NCI-H69 (cell line): Measurements from ENCODE around the gene SCP2.
A peak's percentile ranks its signal among the peaks of the same experiment; 100 is the strongest.

ENCODE experiments used
- DNase-seq: peaks from one replicate; lab custom pipeline; 2025; lab: John Stamatoyannopoulos, UW

Gene SCP2

DNA sequence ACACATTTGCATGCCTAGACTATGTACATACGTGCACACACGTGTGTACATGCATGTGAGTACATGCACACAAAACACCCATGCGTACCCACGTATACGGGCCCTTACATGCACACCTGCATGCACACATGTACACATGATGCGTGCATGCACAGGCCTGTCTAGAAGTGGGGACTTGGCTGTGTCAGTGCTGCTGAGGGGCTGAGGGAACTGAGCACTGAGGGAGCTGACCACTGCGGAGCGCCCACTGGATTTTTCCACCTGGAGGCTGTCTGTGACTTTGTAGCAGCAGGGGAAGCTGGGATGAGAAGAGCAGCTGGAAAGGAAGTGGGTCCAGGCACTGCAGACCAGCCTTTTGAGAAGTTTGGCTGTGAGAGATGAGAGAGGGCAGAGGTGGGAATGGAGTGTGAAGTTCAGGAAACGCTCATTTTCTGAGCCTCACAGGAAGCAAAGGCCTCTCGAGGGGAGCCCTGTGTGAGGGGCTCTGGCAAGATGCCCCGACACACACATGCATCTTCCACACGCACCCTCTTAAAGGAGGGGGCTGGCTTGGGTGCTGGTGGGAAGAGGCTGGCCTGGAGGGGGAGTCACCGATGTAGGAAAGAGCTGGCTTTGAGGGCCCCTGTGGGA lies 155.9 kb downstream of the SCP2 start:
- DNase-seq: no peak

DNA sequence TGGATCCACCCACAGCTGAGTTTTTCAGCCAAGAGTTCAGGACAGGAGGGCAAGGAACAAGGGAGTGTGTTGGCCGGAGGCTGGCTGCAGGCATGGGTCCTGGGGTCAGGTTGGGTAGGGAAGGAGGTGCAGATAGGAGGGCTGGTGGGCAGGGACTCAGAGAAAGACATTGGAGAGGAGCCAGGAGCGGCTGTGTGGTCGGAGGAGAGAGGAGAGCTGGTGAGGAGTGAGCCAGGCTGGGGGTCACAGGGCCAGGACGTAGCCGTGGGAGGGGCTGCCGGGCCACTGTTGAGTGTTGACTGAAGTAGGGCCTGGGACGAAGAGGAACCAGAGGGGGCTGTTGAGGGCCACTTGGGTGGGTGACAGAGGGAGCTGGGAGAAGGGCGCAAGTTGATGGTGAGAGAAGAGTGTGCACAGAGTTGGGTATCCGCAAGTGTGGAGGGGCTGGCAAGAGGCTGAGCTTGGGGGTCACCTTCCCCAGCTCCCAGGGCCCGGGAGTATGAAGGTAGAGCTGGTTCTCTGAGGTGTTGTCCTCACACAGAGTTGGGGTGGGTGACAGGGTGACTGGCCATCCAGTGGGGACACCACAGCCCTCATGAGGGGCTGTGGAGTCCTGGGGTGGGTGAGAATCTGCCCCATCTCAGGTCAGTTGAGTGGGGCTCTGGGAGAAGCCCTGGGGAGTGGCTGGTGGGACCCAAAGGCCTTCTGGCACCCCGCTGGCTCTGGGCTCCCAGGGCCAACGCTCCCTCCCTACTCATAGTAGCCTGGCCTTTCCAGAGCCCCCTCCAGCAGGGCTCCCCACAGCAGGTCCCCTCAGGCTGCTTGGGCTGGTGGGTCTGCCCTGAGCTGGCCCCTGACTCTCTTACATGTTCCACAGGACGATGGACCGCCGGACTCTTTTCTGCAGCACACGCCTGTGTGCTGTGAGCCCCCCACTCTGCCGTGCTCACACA lies 156.8 kb downstream of the SCP2 start:
- no peak for DNase-seq

DNA sequence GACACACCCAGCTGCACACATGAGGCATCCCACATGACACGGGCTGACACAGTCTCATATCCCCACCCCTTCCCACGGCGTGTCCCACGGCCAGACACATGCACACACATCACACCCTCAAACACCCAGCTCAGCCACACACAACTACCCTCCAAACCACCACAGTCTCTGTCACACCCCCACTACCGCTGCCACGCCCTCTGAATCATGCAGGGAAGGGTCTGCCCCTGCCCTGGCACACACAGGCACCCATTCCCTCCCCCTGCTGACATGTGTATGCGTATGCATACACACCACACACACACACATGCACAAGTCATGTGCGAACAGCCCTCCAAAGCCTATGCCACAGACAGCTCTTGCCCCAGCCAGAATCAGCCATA lies 157.5 kb downstream of the SCP2 start:
- DNase-seq: no peak

DNA sequence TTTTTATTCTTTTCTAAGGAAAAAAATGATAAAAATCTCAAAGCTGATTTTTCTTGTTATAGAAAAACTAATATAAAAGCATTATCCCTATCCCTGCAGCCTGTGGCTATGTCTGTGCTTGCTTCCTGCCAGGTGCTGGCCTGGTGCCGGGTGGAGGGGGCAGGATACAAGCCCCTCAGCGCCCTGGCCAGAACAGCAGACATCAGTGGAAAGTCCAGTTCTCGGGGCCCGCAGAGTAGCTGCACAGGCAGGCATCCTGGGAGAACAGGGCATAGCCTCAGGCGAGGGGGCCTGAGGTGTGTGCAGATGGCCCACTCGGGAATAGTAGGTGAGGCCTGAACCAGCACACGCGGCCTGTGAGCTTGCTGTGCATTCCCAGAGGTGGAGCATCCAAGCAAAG lies 158.3 kb downstream of the SCP2 start:
- DNase-seq: peak; percentile 14

DNA sequence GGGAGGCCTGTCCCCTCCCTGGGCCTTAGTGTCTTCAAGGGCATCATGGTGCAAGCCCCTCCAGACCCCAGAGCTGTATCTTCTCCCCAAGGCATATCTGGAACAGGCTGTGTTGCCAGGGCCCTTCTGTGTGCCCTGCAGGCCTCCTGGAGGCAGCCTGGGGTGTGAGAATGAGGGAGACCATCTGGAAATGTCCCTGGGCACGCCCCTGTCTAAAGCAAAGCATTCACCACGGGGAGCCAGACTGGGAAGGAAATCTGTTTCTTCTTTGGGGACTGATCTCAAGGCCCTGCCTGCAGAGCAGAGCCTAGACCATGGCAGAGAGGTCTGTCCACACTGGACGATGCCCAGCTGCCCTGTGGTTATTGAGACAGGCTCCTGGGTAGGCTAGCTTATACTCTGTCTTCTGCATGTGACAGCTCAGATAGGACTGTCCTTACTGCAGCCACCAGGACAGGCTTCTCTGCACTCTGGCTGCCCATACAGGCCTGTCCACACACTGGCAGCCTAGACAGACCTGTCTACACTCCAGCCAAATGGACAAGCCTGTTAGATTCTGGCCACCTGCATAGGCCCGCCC lies 159.5 kb downstream of the SCP2 start:
- peak; percentile 78 for DNase-seq

DNA sequence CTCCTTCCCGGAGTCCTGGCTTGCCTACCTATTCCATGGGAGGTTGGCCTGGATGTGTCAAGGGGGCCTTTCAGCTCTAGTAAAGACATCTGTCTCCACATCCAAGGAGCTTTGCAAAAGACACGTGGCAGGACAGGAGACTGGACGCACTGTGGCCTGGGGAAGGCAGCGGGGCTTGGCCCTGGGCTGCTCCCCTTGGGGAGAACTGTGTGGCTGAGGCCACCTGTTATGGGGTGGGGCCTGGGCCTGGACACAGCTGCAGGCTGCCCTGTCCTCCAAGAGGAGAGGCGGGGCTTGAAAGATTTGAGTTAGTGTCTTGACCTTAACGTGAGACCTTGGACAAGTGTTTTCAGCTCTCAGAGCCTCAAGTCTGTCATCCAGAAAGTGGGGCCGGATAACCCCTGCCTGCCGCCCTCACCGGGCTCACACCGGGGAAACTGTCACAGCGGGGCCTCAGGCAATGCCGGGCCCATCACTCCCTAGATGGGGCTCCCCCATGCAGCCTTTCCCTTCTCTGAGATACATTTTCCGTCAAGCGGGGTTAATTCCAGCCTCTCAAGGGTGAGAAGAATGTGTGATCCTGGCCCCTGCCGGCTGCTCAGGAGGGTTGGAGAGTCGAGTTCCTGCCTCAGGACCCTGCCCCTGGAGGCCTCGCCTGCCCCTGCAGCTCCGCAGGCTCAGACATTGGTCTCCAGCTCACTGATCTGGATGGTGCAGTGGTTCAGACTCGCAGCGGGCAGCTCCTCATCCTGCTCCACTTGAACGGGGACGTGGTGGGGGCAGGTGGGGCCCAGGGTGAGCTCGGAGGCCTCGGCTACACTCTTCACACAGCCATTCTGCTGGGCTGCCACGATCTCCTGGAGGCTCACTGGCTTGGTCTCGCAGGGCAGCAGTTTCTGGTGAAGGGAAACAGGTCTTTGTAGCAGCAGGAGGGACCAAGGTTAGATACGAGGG lies 160.5 kb downstream of the SCP2 start:
- DNase-seq: no peak

DNA sequence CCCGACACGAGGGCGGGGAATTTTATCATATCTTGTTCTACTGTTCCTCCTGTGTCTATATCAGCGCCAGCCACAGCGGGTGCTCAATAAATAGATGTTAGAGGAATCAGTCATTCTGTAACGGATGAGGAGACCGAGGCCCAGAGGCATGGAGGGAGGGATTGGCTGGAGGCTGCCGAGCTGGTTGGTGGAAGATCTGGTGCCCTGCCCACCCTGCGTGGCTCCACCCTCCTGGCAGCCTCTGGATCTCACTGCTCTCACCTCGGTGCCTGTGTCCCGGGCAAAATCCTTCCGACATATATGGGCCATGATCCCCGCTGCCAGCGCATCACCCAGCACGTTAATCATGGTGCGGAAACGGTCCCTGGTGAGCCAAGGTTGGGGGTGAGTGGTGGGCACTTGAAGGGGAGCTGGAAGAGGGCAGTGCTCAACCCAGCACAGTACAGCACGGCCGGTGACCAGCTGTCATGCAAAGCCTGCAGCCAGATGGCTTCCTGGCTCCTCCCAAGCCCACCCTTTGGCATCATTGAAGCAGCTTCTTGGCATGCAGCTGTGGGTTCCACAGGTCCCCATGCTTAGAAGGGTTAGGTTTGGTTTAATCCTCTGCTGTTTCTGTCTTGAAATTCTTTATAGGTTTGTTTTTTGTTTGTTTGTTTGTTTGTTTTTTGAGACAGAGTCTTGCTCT lies 161.7 kb downstream of the SCP2 start:
- peak; percentile 58 for DNase-seq

DNA sequence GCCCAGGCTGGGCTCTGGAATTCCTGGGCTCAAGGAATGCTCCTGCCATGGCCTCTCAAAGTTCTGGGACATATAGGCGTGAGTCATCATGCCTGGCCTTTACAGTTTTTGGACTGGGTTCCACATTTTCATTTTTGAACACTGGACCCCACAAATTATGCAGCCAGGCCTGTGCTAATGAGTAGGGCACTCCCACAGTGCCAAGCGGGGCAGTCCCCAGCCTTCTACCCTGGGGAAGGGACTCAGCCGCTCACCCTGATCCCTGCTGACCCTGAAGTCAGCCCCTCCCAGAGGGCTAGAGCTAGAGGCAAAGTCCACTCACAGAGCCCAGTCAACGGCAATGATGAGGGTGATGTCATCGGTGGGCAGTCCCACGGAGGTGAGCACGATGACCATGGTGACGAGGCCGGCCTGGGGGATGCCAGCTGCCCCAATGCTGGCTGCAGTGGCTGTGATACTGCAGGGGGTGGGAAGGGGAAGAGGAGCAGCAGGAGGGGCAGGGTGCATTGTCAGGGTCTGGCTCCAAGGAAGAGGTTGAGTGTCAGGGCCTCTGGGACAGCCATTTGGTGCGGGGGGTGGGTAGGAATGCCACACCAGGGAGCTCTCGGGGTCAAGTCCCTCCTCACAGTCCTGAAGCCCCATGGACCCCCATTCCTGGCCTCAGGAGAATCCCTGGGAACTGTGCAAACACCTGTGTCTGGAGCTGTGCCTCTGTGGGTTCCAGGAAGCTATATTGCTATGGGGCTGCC lies 162.6 kb downstream of the SCP2 start:
- no peak for DNase-seq

DNA sequence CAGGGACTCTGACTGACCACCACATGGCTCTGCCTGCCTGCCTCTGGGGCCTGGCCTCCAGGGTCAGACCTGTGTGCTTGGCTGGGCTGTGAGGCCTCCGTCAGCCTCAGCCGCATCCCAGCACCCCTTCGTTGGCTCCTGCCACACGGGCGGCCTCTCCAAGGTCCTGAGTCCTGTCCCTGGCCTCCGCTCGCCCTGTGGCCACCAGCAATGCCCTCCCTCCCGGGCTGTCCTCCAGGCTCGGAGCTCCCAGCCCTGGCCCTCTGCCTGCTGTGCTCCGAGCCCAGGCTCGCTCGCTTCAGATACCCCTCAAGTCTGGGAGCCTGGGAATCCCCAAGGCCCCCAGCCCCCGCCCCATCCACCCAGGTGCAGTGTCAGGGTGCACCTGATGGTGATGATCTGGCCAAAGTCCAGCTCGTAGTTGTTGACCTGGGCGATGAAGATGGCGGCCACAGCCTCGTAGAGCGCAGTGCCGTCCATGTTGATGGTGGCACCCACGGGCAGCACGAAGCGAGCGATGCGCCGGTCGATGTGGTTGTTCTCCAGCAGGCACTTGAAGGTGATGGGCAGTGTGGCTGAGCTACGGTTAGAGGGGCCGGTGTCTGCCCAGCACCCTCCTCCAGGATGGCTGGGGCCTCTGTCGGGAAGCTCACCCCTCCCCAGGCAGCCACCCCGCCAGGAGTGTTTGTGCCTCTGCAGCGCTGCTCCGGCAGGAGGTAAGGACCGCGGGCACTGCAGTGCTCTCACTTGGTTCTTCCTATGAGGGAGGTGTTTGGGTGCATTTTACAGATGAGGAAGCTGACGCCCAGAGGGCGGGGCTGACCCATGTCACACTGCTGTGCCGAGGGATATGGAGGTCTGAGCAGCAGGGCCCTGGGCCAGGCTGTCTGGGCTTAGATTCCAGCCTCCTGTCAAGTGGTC lies 163.4 kb downstream of the SCP2 start:
- DNase-seq: peak; percentile 33

DNA sequence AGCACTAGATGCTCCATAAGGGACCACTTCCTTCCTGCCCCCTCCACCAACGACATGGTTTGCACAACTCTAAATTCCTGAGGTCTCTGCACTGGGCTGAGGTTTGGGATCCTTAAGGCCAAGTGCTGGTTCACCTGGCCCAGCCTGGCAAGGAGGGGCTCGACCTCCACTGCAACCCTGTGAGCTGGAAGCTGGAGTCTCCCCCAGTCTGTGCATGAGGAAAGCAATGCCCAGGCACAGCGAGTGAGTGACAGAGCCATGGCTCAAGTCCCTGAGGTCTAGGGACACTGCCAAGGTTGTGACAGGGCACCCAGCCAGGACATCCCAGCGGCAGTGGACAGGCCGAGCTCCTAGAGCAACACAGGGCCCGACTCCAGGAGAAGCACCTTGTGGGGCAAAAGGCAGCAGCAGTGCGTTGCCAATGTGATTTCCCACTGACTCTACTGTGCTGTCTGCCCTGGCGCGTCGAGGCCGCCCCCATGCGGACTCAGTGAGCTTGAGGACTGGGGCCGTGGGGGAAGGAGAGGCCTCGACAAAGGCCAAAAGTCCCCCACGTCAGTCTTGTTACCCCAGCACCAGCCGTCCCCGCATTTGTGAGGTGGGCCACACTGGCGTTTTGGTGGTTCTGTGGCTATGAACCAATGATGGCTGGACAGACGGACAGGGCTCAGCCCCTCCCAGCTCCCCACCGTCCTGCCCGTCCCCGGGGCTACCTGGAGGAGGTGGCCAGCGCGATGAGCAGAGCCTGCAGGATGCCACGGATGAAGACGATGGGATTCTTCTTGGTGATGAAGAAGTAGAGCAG lies 165.0 kb downstream of the SCP2 start:
- no peak for DNase-seq

DNA sequence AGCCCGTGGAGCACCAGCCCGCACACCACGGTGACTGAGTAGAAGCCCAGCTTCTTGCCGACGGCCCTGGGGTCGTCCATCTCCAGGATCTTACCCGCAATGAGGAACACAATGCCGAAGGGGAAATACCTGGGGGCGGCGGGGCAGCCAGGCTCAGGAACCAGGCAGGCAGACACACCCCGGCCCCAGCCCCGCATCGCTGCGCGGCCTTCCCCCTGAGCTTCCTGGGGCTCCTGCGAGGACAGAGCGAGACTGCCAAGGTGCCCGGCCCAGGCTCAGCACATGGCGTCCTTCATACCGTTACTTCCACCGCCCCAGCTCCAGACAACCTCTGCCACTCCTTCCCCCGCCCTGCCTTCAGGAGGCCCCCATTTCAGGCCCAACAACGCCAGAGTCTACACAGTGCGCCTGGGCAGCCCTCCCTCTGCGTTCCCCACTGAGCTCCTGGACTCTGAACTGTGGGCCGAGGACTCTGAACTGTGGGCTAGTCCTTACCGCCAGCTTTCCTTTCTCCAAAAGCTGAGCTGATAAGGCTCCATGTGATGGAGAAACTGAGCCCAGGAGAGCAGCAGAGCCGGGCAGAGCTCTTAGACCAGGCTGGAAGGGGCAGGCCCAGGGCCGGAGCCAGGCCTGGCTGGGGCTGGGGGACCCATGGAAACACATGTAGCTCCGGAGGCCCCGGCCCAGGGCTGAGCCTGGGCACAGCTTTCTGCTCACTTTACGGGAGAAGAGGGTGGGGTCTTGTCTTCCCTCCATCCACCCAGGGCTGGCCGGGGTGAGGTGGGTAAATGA lies 165.8 kb downstream of the SCP2 start:
- DNase-seq: no peak

DNA sequence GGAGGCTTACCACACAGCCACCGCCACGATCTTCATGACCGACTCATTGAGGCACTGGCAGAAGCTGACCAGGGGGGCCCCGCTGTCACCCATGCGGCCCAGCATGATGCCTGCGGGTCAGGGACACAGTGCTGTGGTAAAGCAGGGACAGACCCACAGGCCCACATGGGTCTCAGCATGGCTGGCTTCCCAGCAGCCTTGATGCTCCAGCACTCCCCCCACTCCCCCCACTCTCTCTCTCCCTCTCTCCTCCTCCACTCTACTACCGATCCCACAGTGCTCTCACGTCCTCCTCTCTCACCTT lies 166.3 kb downstream of the SCP2 start:
- DNase-seq: no peak

DNA sequence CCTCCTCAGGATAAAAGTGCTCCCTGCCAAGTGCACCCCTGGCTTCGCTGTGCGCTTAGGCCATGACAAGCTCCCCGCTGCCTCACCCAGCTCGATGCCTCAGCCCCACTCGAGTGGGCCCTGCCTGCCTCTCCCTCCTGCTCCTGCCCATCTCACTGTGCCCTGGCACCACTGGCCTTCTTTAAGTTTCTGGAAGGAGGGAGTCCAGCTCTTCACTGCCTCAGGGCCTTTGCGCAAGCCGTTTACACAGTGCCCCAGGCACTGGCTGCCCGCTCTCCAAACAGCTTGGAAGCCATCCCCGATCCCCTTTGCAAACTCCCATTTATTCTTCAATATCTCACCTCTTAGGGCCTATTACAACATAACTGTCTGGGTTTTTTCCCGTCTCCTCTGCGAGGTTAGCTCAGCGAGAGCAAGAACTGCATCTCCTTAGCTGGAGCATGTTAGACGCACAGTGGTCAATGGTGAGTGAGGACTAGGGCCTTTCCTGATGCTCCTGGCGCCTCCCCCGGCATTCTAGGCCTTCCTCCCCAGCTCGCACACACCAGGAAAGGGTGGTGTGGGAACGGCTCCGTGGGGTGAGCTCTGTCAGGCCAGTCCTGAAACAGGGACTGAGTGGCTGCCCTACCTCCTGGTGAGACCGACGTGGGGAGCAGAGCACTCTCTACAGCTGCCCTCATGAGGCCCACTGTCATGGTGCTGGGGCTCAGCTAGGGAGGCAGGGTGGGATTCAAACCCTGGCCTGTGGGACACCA lies 166.9 kb downstream of the SCP2 start:
- no peak for DNase-seq

DNA sequence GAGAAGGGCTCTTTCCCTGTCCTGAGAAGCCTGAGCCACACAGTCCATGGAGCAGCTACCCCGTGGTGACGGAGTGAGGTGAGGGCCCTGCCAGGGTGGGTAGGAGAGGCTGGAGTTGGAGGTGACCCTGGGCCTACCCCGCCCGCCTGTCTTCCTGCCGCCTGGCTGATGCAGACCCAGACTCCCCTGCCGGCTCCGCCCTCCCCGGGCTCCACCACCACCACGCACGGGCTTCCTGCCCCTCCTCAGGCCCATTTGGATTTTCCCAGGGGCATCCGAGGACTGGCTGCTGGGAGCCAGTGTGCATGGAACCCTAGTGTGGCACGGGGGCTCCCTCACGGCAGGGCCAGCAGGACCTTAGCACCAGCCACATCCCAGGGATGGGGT lies 167.4 kb downstream of the SCP2 start:
- peak; percentile 25 for DNase-seq
